ENCODE measurements around the gene SLC9A8. TPM values are rescaled to one million over a fixed set of nuclear protein-coding genes. Genes with fewer than 3 reads are reported as not detected.

The SLC9A8 gene
- total and polyA plus RNA-seq, 2 donors (not counting 1 experiment from before 2014, with no cell fraction given), result 17.8 to 29.7 TPM

DNA sequence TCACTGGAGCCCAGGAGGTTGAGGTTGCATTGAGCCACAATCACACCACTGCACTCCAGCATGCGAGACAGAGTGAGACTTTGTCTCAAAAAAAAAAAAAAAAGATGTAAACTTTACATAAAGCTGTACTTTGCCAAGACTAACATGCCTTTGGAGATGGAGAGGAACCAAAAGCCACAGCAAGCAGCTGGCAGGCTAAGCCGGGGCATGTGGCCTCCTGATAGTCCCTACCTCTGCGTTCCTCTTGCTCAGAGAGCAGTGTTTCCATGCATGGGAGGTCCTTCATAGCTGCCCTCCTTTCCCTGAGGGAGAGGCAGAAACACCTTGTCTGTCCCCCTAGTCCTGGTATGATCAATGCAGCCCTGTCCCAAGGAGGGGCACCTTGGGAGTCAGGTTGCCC lies 67.5 kb downstream of the SLC9A8 start:
- Histone ChIP-seq H3K4me3 (ENCODE audit: control extremely low read depth in 1 of 5, extremely low read depth in 1 of 5, insufficient read depth in 1 of 5, low read depth in 2 of 5, low read length in 4 of 5) (no peak overlapping the region), H2AFZ (ENCODE audit: insufficient read depth, low read depth, low read length, poor library complexity, severe bottlenecking) (no peak overlapping the region), H3K9ac (ENCODE audit: low read length) (no peak overlapping the region), H3K27ac (ENCODE audit: low read length in 2 of 2) (no peak overlapping the region), H3K79me2 (ENCODE audit: control insufficient read depth, insufficient read depth, low read length) (no peaks in the 10 kb centered on the region), H4K20me1 (ENCODE audit: control insufficient read depth, insufficient read depth, low read length, poor library complexity, severe bottlenecking) (no peaks in the 10 kb centered on the region), H3K4me1 (ENCODE audit: control insufficient read depth in 2 of 2, insufficient read depth in 2 of 2, low read length in 2 of 2) (no peaks in the 10 kb centered on the region), H3K9me3 (ENCODE audit: control extremely low read depth in 1 of 3, control insufficient read depth in 2 of 3, insufficient read depth in 1 of 3, low read length in 2 of 3) (no peaks in the 10 kb centered on the region), H3K4me2 (replicated peaks; ENCODE audit: low read depth, low read length, poor library complexity, severe bottlenecking) (no peak overlapping the region), H3K27me3 (replicated peaks in 1 of 4; ENCODE audit: control extremely low read depth in 1 of 4, control insufficient read depth in 3 of 4, insufficient read depth in 4 of 4, low read length in 3 of 4) (no peaks in the 10 kb centered on the region), H3K36me3 (replicated peaks in 1 of 2; ENCODE audit: control extremely low read depth in 1 of 2, control insufficient read depth in 1 of 2, extremely low read depth in 1 of 2, insufficient read depth in 2 of 2, low read length in 1 of 2) (peaks cover 0 to 56% of the 10 kb centered on the region in 2 experiments)
- H3K27me3 Mint-ChIP-seq, result no peaks in the 10 kb centered on the region
- no peaks in the 10 kb centered on the region for H3K9me3 Mint-ChIP-seq (ENCODE audit: insufficient read depth)
- intact Hi-C loops (cut with micrococcal nuclease), result no loop called here
- ChIA-PET POLR2A (interaction anchor here (0.6 to 0.7 kb wide), 2 partner anchors 39 to 226 kb away, joined by 3 to 4 read pairs; no protein-coding TSS in a partner anchor), CTCF (interaction anchor here (0.7 to 0.9 kb wide), 2 partner anchors 9 to 228 kb away, joined by 3 to 4 read pairs; no protein-coding TSS in a partner anchor)
- H3K4me3 Mint-ChIP-seq, result no peak overlapping the region
- DNase-seq (no peak), ATAC-seq (ENCODE audit: low read depth) (no peak)
- TF ChIP-seq EZH2 (IDR thresholded peaks at IDR 0.05; ENCODE audit: borderline replicate concordance, insufficient read depth, low read depth, low read length, poor library complexity, severe bottlenecking) (no peak), CTCF (IDR thresholded peaks at IDR 0.05) (no peak)
- 100% methylated on average over 2 of the region's 3 CpGs for WGBS (ENCODE audit: insufficient coverage)
- H3K4me1 Mint-ChIP-seq, result no peaks in the 10 kb centered on the region
- no peak overlapping the region for H3K27ac Mint-ChIP-seq

- POLR2A ChIA-PET, result interaction anchor here (0.6 to 0.7 kb wide), 2 partner anchors 39 to 226 kb away, joined by 3 to 4 read pairs; no protein-coding TSS in a partner anchor
- H3K9me3 Mint-ChIP-seq (ENCODE audit: insufficient read depth), result no peaks in the 10 kb centered on the region
- Histone ChIP-seq H3K27ac (ENCODE audit: low read length in 2 of 2) (no peak overlapping the region), H3K79me2 (ENCODE audit: control insufficient read depth, insufficient read depth, low read length) (no peaks in the 10 kb centered on the region), H4K20me1 (ENCODE audit: control insufficient read depth, insufficient read depth, low read length, poor library complexity, severe bottlenecking) (no peaks in the 10 kb centered on the region), H3K9ac (ENCODE audit: low read length) (no peak overlapping the region), H3K4me2 (replicated peaks; ENCODE audit: low read depth, low read length, poor library complexity, severe bottlenecking) (no peak overlapping the region), H3K4me3 (ENCODE audit: control extremely low read depth in 1 of 5, extremely low read depth in 1 of 5, insufficient read depth in 1 of 5, low read depth in 2 of 5, low read length in 4 of 5) (no peak overlapping the region), H3K36me3 (replicated peaks in 1 of 2; ENCODE audit: control extremely low read depth in 1 of 2, control insufficient read depth in 1 of 2, extremely low read depth in 1 of 2, insufficient read depth in 2 of 2, low read length in 1 of 2) (peaks cover 0 to 56% of the 10 kb centered on the region in 2 experiments), H3K27me3 (replicated peaks in 1 of 4; ENCODE audit: control extremely low read depth in 1 of 4, control insufficient read depth in 3 of 4, insufficient read depth in 4 of 4, low read length in 3 of 4) (no peaks in the 10 kb centered on the region), H3K4me1 (ENCODE audit: control insufficient read depth in 2 of 2, insufficient read depth in 2 of 2, low read length in 2 of 2) (no peaks in the 10 kb centered on the region), H2AFZ (ENCODE audit: insufficient read depth, low read depth, low read length, poor library complexity, severe bottlenecking) (no peak overlapping the region), H3K9me3 (ENCODE audit: control extremely low read depth in 1 of 3, control insufficient read depth in 2 of 3, insufficient read depth in 1 of 3, low read length in 2 of 3) (no peaks in the 10 kb centered on the region)
- H3K27me3 Mint-ChIP-seq, result no peaks in the 10 kb centered on the region
- H3K4me1 Mint-ChIP-seq, result no peaks in the 10 kb centered on the region
- intact Hi-C loops (cut with micrococcal nuclease), result no loop called here
- H3K27ac Mint-ChIP-seq, result no peak overlapping the region
- TF ChIP-seq EZH2 (IDR thresholded peaks at IDR 0.05; ENCODE audit: borderline replicate concordance, insufficient read depth, low read depth, low read length, poor library complexity, severe bottlenecking) (no peak), CTCF (IDR thresholded peaks at IDR 0.05) (no peak)
- no peak for DNase-seq
- CTCF ChIA-PET, result interaction anchor here (0.7 to 0.9 kb wide), 2 partner anchors 8 to 228 kb away, joined by 3 to 4 read pairs; no protein-coding TSS in a partner anchor
- ATAC-seq (ENCODE audit: low read depth), result no peak
- WGBS (ENCODE audit: insufficient coverage), result 100% methylated on average over 9 of the region's 15 CpGs
- no peak overlapping the region for H3K4me3 Mint-ChIP-seq
These were observed 68.3 kb downstream of the SLC9A8 start for GRCh38 chr20:49880724-49881445.

Data from B cell (primary cell).